ENCODE data around the gene LTBP1.
"Not testable (repeated sequence)": the region's sequence is repeated elsewhere in the genome, so short reads cannot be mapped to it uniquely, and the experiment has no call there.

The LTBP1 gene

GRCh38 chr2:33160191-33160590, 213.4 kb downstream of the LTBP1 start:
- Histone ChIP-seq H3K27ac (ENCODE audit: low read length) (no peak overlapping the region), H3K36me3 (ENCODE audit: control insufficient read depth in 1 of 2, insufficient read depth in 2 of 2, low read length in 2 of 2) (no peaks in the 10 kb centered on the region), H3K9me3 (ENCODE audit: control insufficient read depth in 1 of 2, low read length in 2 of 2) (no peaks in the 10 kb centered on the region), H3K4me3 (ENCODE audit: low read depth in 1 of 2, low read length in 2 of 2) (no peak overlapping the region), H3K27me3 (ENCODE audit: low read depth, low read length) (no peaks in the 10 kb centered on the region), H3K4me1 (ENCODE audit: control insufficient read depth in 1 of 2, insufficient read depth in 2 of 2, low read length in 2 of 2) (peaks cover 0 to 3% of the 10 kb centered on the region in 2 donors)

GRCh38 chr2:33166287-33166881, 219.6 kb downstream of the LTBP1 start:
- Histone ChIP-seq H3K27ac (ENCODE audit: low read length) (no peak overlapping the region), H3K4me3 (ENCODE audit: low read depth in 1 of 2, low read length in 2 of 2) (no peak overlapping the region), H3K4me1 (ENCODE audit: control insufficient read depth in 1 of 2, insufficient read depth in 2 of 2, low read length in 2 of 2) (peaks cover 0 to 8% of the 10 kb centered on the region in 2 donors)

GRCh38 chr2:33167622-33168245, 221.0 kb downstream of the LTBP1 start:
- no peak overlapping the region for H3K27ac ChIP-seq (ENCODE audit: low read length)
- H3K4me3 ChIP-seq (ENCODE audit: low read depth in 1 of 2, low read length in 2 of 2), result no peak overlapping the region
- H3K36me3 ChIP-seq (ENCODE audit: control insufficient read depth in 1 of 2, insufficient read depth in 2 of 2, low read length in 2 of 2), result no peaks in the 10 kb centered on the region
- H3K4me1 ChIP-seq (ENCODE audit: control insufficient read depth in 1 of 2, insufficient read depth in 2 of 2, low read length in 2 of 2), result peaks cover 0 to 8% of the 10 kb centered on the region in 2 donors
- H3K9me3 ChIP-seq (ENCODE audit: control insufficient read depth in 1 of 2, low read length in 2 of 2), result no peaks in the 10 kb centered on the region
- no peaks in the 10 kb centered on the region for H3K27me3 ChIP-seq (ENCODE audit: low read depth, low read length)

More at GRCh38 chr2:33166287-33166881, 219.6 kb downstream of the LTBP1 start:
- no peaks in the 10 kb centered on the region for H3K36me3 ChIP-seq (ENCODE audit: control insufficient read depth in 1 of 2, insufficient read depth in 2 of 2, low read length in 2 of 2)
- H3K9me3 ChIP-seq (ENCODE audit: control insufficient read depth in 1 of 2, low read length in 2 of 2), result no peaks in the 10 kb centered on the region
- H3K27me3 ChIP-seq (ENCODE audit: low read depth, low read length), result no peaks in the 10 kb centered on the region

GRCh38 chr2:33168425-33168824, 221.7 kb downstream of the LTBP1 start:
- no peaks in the 10 kb centered on the region for H3K9me3 ChIP-seq (ENCODE audit: control insufficient read depth in 1 of 2, low read length in 2 of 2)
- no peak overlapping the region for H3K4me3 ChIP-seq (ENCODE audit: low read depth in 1 of 2, low read length in 2 of 2)
- H3K4me1 ChIP-seq (ENCODE audit: control insufficient read depth in 1 of 2, insufficient read depth in 2 of 2, low read length in 2 of 2), result peaks cover 0 to 8% of the 10 kb centered on the region in 2 donors
- H3K27me3 ChIP-seq (ENCODE audit: low read depth, low read length), result no peaks in the 10 kb centered on the region
- no peak overlapping the region for H3K27ac ChIP-seq (ENCODE audit: low read length)
- no peaks in the 10 kb centered on the region for H3K36me3 ChIP-seq (ENCODE audit: control insufficient read depth in 1 of 2, insufficient read depth in 2 of 2, low read length in 2 of 2)

- H3K36me3 ChIP-seq (ENCODE audit: control insufficient read depth in 1 of 2, insufficient read depth in 2 of 2, low read length in 2 of 2), result no peaks in the 10 kb centered on the region
- no peaks in the 10 kb centered on the region for H3K27me3 ChIP-seq (ENCODE audit: low read depth, low read length)
- peaks cover 0 to 8% of the 10 kb centered on the region in 2 donors for H3K4me1 ChIP-seq (ENCODE audit: control insufficient read depth in 1 of 2, insufficient read depth in 2 of 2, low read length in 2 of 2)
- no peak overlapping the region for H3K27ac ChIP-seq (ENCODE audit: low read length)
- H3K9me3 ChIP-seq (ENCODE audit: control insufficient read depth in 1 of 2, low read length in 2 of 2), result no peaks in the 10 kb centered on the region
- H3K4me3 ChIP-seq (ENCODE audit: low read depth in 1 of 2, low read length in 2 of 2), result no peak overlapping the region
Observed at GRCh38 chr2:33168922-33169321, 222.2 kb downstream of the LTBP1 start.

- H3K4me3 ChIP-seq (ENCODE audit: low read depth in 1 of 2, low read length in 2 of 2); H3K36me3 ChIP-seq (ENCODE audit: control insufficient read depth in 1 of 2, insufficient read depth in 2 of 2, low read length in 2 of 2); H3K9me3 ChIP-seq (ENCODE audit: control insufficient read depth in 1 of 2, low read length in 2 of 2); H3K27ac ChIP-seq (ENCODE audit: low read length); H3K27me3 ChIP-seq (ENCODE audit: low read depth, low read length); H3K4me1 ChIP-seq (ENCODE audit: control insufficient read depth in 1 of 2, insufficient read depth in 2 of 2, low read length in 2 of 2): not testable (repeated sequence)
Observed at GRCh38 chr2:33170251-33170650, 223.5 kb downstream of the LTBP1 start.

GRCh38 chr2:33177627-33178026, 230.9 kb downstream of the LTBP1 start:
- no peak overlapping the region for H3K4me3 ChIP-seq (ENCODE audit: low read depth in 1 of 2, low read length in 2 of 2)
- H3K27me3 ChIP-seq (ENCODE audit: low read depth, low read length), result no peaks in the 10 kb centered on the region
- H3K9me3 ChIP-seq (ENCODE audit: control insufficient read depth in 1 of 2, low read length in 2 of 2), result no peaks in the 10 kb centered on the region
- no peaks in the 10 kb centered on the region for H3K4me1 ChIP-seq (ENCODE audit: control insufficient read depth in 1 of 2, insufficient read depth in 2 of 2, low read length in 2 of 2)
- no peaks in the 10 kb centered on the region for H3K36me3 ChIP-seq (ENCODE audit: control insufficient read depth in 1 of 2, insufficient read depth in 2 of 2, low read length in 2 of 2)
- H3K27ac ChIP-seq (ENCODE audit: low read length), result no peak overlapping the region

- Histone ChIP-seq H3K4me1 (ENCODE audit: control insufficient read depth in 1 of 2, insufficient read depth in 2 of 2, low read length in 2 of 2) (no peaks in the 10 kb centered on the region), H3K9me3 (ENCODE audit: control insufficient read depth in 1 of 2, low read length in 2 of 2) (no peaks in the 10 kb centered on the region), H3K36me3 (ENCODE audit: control insufficient read depth in 1 of 2, insufficient read depth in 2 of 2, low read length in 2 of 2) (no peaks in the 10 kb centered on the region)
Observed at GRCh38 chr2:33178209-33178608, 231.5 kb downstream of the LTBP1 start.

GRCh38 chr2:33180915-33181314, 234.2 kb downstream of the LTBP1 start:
- Histone ChIP-seq H3K27me3 (ENCODE audit: low read depth, low read length) (no peaks in the 10 kb centered on the region), H3K27ac (ENCODE audit: low read length) (no peak overlapping the region), H3K4me1 (ENCODE audit: control insufficient read depth in 1 of 2, insufficient read depth in 2 of 2, low read length in 2 of 2) (no peaks in the 10 kb centered on the region), H3K9me3 (ENCODE audit: control insufficient read depth in 1 of 2, low read length in 2 of 2) (peaks cover 0 to 2% of the 10 kb centered on the region in 2 donors), H3K4me3 (ENCODE audit: low read depth in 1 of 2, low read length in 2 of 2) (no peak overlapping the region), H3K36me3 (ENCODE audit: control insufficient read depth in 1 of 2, insufficient read depth in 2 of 2, low read length in 2 of 2) (no peaks in the 10 kb centered on the region)

More at GRCh38 chr2:33178209-33178608, 231.5 kb downstream of the LTBP1 start:
- H3K27me3 ChIP-seq (ENCODE audit: low read depth, low read length), result no peaks in the 10 kb centered on the region
- no peak overlapping the region for H3K27ac ChIP-seq (ENCODE audit: low read length)
- H3K4me3 ChIP-seq (ENCODE audit: low read depth in 1 of 2, low read length in 2 of 2), result no peak overlapping the region

- Histone ChIP-seq H3K27me3 (ENCODE audit: low read depth, low read length) (no peaks in the 10 kb centered on the region), H3K27ac (ENCODE audit: low read length) (no peak overlapping the region), H3K4me1 (ENCODE audit: control insufficient read depth in 1 of 2, insufficient read depth in 2 of 2, low read length in 2 of 2) (no peaks in the 10 kb centered on the region), H3K9me3 (ENCODE audit: control insufficient read depth in 1 of 2, low read length in 2 of 2) (peaks cover 0 to 2% of the 10 kb centered on the region in 2 donors), H3K4me3 (ENCODE audit: low read depth in 1 of 2, low read length in 2 of 2) (no peak overlapping the region), H3K36me3 (ENCODE audit: control insufficient read depth in 1 of 2, insufficient read depth in 2 of 2, low read length in 2 of 2) (no peaks in the 10 kb centered on the region)
Observed at GRCh38 chr2:33181466-33181865, 234.7 kb downstream of the LTBP1 start.

GRCh38 chr2:33184041-33184440, 237.3 kb downstream of the LTBP1 start:
- peaks cover 0 to 7% of the 10 kb centered on the region in 2 donors for H3K36me3 ChIP-seq (ENCODE audit: control insufficient read depth in 1 of 2, insufficient read depth in 2 of 2, low read length in 2 of 2)
- H3K27ac ChIP-seq (ENCODE audit: low read length), result no peak overlapping the region
- H3K9me3 ChIP-seq (ENCODE audit: control insufficient read depth in 1 of 2, low read length in 2 of 2), result peaks cover 0 to 2% of the 10 kb centered on the region in 2 donors
- H3K27me3 ChIP-seq (ENCODE audit: low read depth, low read length), result no peaks in the 10 kb centered on the region
- peaks cover 0 to 6% of the 10 kb centered on the region in 2 donors for H3K4me1 ChIP-seq (ENCODE audit: control insufficient read depth in 1 of 2, insufficient read depth in 2 of 2, low read length in 2 of 2)
- no peak overlapping the region for H3K4me3 ChIP-seq (ENCODE audit: low read depth in 1 of 2, low read length in 2 of 2)

- H3K27ac ChIP-seq (ENCODE audit: low read length), result no peak overlapping the region
- peaks cover 0 to 13% of the 10 kb centered on the region in 2 donors for H3K4me1 ChIP-seq (ENCODE audit: control insufficient read depth in 1 of 2, insufficient read depth in 2 of 2, low read length in 2 of 2)
- peaks cover 0 to 2% of the 10 kb centered on the region in 2 donors for H3K9me3 ChIP-seq (ENCODE audit: control insufficient read depth in 1 of 2, low read length in 2 of 2)
- peaks cover 0 to 18% of the 10 kb centered on the region in 2 donors for H3K36me3 ChIP-seq (ENCODE audit: control insufficient read depth in 1 of 2, insufficient read depth in 2 of 2, low read length in 2 of 2)
- no peaks in the 10 kb centered on the region for H3K27me3 ChIP-seq (ENCODE audit: low read depth, low read length)
- no peak overlapping the region for H3K4me3 ChIP-seq (ENCODE audit: low read depth in 1 of 2, low read length in 2 of 2)
Observed at GRCh38 chr2:33186937-33187336, 240.2 kb downstream of the LTBP1 start.
